HG02763 (cell line): ENCODE results near the gene UTF1.
"Not testable (repeated sequence)": the region's sequence is repeated elsewhere in the genome, so short reads cannot be mapped to it uniquely, and the experiment has no call there.

ENCODE experiments used
- ATAC-seq: cut with Tn5 transposase; IDR thresholded peaks from one replicate; pipeline ENCODE4 v1.9.1; 2021; ENCODE audit warnings: mild to moderate bottlenecking, moderate library complexity; ENCODE audit not compliant: unreplicated experiment

UTF1 gene

GRCh38 chr10:133261726-133262325 is 31.8 kb downstream of the UTF1 start:
- ATAC-seq: peak; percentile 55

- no peak for ATAC-seq
Measured at GRCh38 chr10:133262696-133263095, 32.7 kb downstream of the UTF1 start.

GRCh38 chr10:133263674-133264073 is 33.7 kb downstream of the UTF1 start:
- ATAC-seq: no peak

- ATAC-seq: no peak
Measured at GRCh38 chr10:133264461-133264860, 34.4 kb downstream of the UTF1 start.

- not testable (repeated sequence) for ATAC-seq
Measured at GRCh38 chr10:133265052-133265451, 35.0 kb downstream of the UTF1 start.

GRCh38 chr10:133266056-133266795 is 36.2 kb downstream of the UTF1 start:
- no peak for ATAC-seq

- no peak for ATAC-seq
Measured at GRCh38 chr10:133267293-133267692, 37.3 kb downstream of the UTF1 start.

- ATAC-seq: no peak
Measured at GRCh38 chr10:133267829-133268228, 37.8 kb downstream of the UTF1 start.

- ATAC-seq: no peak
Measured at GRCh38 chr10:133268532-133268931, 38.5 kb downstream of the UTF1 start.

GRCh38 chr10:133269367-133269766 is 39.4 kb downstream of the UTF1 start:
- ATAC-seq: no peak

GRCh38 chr10:133270204-133270603 is 40.2 kb downstream of the UTF1 start:
- ATAC-seq: no peak

GRCh38 chr10:133270773-133271297 is 40.8 kb downstream of the UTF1 start:
- no peak for ATAC-seq

- no peak for ATAC-seq
Measured at GRCh38 chr10:133271521-133272300, 41.7 kb downstream of the UTF1 start.

GRCh38 chr10:133272301-133272963 is 42.4 kb downstream of the UTF1 start:
- no peak for ATAC-seq

GRCh38 chr10:133272964-133273420 is 43.0 kb downstream of the UTF1 start:
- no peak for ATAC-seq

- no peak for ATAC-seq
Measured at GRCh38 chr10:133273534-133274143, 43.6 kb downstream of the UTF1 start.

GRCh38 chr10:133274751-133275683 is 45.0 kb downstream of the UTF1 start:
- peak; percentile 44 for ATAC-seq

- ATAC-seq: peak; percentile 33
Measured at GRCh38 chr10:133275684-133276092, 45.7 kb downstream of the UTF1 start.

- no peak for ATAC-seq
Measured at GRCh38 chr10:133276100-133276434, 46.0 kb downstream of the UTF1 start.
